AG09309 (cell line): ENCODE results near the gene IGF2R.
A peak's percentile ranks its signal among the peaks of the same experiment; 100 is the strongest.

Source experiments
- DNase-seq: peaks from one replicate; pipeline ENCODE4 v3.0.0-alpha.2; 2010; ENCODE audit warnings: low read depth
- H3K4me3 ChIP-seq: 2 replicates; pipeline ENCODE4 v1.5.1; 2011; ENCODE audit warnings: mild to moderate bottlenecking, low read depth, low read length, moderate library complexity; ENCODE audit not compliant: control insufficient read depth
- CTCF ChIP-seq: IDR thresholded peaks from 2 replicates; pipeline ENCODE4 v1.5.1; 2011; ENCODE audit warnings: mild to moderate bottlenecking, low read depth, low read length, inconsistent platforms; ENCODE audit not compliant: insufficient read depth, control insufficient read depth; ENCODE audit errors: missing control alignments

The IGF2R gene

GRCh38 chr6:159969204-159969912 is 476 bp downstream of the IGF2R start:
- TF ChIP-seq CTCF = no peak
- no peak for DNase-seq
- peak overlapping the region; percentile 65 for H3K4me3 ChIP-seq

GRCh38 chr6:159969921-159970320 is 1.0 kb downstream of the IGF2R start:
- TF ChIP-seq CTCF = no peak
- H3K4me3 ChIP-seq = peak overlapping the region; percentile 65
- DNase-seq = no peak

- no peak for TF ChIP-seq CTCF
- DNase-seq = no peak
- H3K4me3 ChIP-seq = no peak overlapping the region
Observed at GRCh38 chr6:159970659-159971063, 1.8 kb downstream of the IGF2R start.

GRCh38 chr6:159971341-159972178 is 2.7 kb downstream of the IGF2R start:
- H3K4me3 ChIP-seq = no peak overlapping the region
- no peak for DNase-seq
- TF ChIP-seq CTCF = no peak

GRCh38 chr6:159972506-159973268 is 3.8 kb downstream of the IGF2R start:
- DNase-seq = no peak
- TF ChIP-seq CTCF = no peak
- H3K4me3 ChIP-seq = no peak overlapping the region

- TF ChIP-seq CTCF = no peak
- H3K4me3 ChIP-seq = no peak overlapping the region
- no peak for DNase-seq
Observed at GRCh38 chr6:159973406-159973805, 4.5 kb downstream of the IGF2R start.
